Cardiac fibroblast (primary cell): ENCODE data around the gene COL4A2.
A peak's percentile ranks its signal among the peaks of the same experiment; 100 is the strongest.

Experiments
- DNase-seq, 2 donors: peaks; one replicate each; pipeline versions ENCODE4 v3.0.0 to v3.0.0-alpha.2; 2010; ENCODE audit warnings: low read depth in 2 of 2
- H3K4me3 ChIP-seq, 2 donors: replicated peaks in 1 of 2; 1 replicate in 1 of 2; 2 replicates in 1 of 2; pipeline ENCODE4 v1.5.1; 2011; ENCODE audit warnings: low read depth in 2 of 2, low read length in 2 of 2, mild to moderate bottlenecking in 2 of 2, moderate library complexity in 1 of 2
- CTCF ChIP-seq: IDR thresholded peaks from one replicate; pipeline ENCODE4 v1.5.1; 2011; ENCODE audit warnings: low read depth, mild to moderate bottlenecking, low read length, inconsistent platforms

The COL4A2 gene

GRCh38 chr13:110300090-110300815 lies 6.8 kb upstream of the COL4A2 start:
- DNase-seq = peak in 1 of 2 donors; percentile 61
- no peak overlapping the region for H3K4me3 ChIP-seq
- no peak for TF ChIP-seq CTCF

GRCh38 chr13:110301083-110301482 lies 6.0 kb upstream of the COL4A2 start:
- H3K4me3 ChIP-seq = no peak overlapping the region
- no peak for TF ChIP-seq CTCF
- peak in 1 of 2 donors; percentile 26 for DNase-seq

GRCh38 chr13:110301606-110302553 lies 5.2 kb upstream of the COL4A2 start:
- peak; percentile 75 to 85 for DNase-seq
- no peak for TF ChIP-seq CTCF
- H3K4me3 ChIP-seq = peak overlapping the region in 1 of 2 donors; percentile 13

GRCh38 chr13:110302997-110303396 lies 4.1 kb upstream of the COL4A2 start:
- peak in 1 of 2 donors; percentile 30 for DNase-seq
- no peak for TF ChIP-seq CTCF
- peak overlapping the region in 1 of 2 donors; percentile 7 for H3K4me3 ChIP-seq

GRCh38 chr13:110303644-110304043 lies 3.4 kb upstream of the COL4A2 start:
- H3K4me3 ChIP-seq = no peak overlapping the region
- no peak for DNase-seq
- no peak for TF ChIP-seq CTCF

- H3K4me3 ChIP-seq = peak overlapping the region in 1 of 2 donors; percentile 75
- no peak for TF ChIP-seq CTCF
- DNase-seq = peak; percentile 78 to 88
Observed at GRCh38 chr13:110304256-110304655, 2.8 kb upstream of the COL4A2 start.
